Liver (tissue), 9 donors: Measurements from ENCODE around the gene NPHS2. TPM values are rescaled to one million over a fixed set of nuclear protein-coding genes. Genes with fewer than 3 reads are reported as not detected.

ENCODE experiments used
- DNase-seq: peaks from one replicate; pipeline ENCODE4 v3.0.0-alpha.2; 2017; ENCODE audit warnings: low spot score
- H3K27ac ChIP-seq, 2 donors: one replicate each; pipeline ENCODE4 v1.7.0; 2013; ENCODE audit warnings: inconsistent platforms in 2 of 2, low read length in 2 of 2, control low read depth in 1 of 2, low read depth in 1 of 2, mild to moderate bottlenecking in 1 of 2
- H3K27me3 ChIP-seq, 4 donors: one replicate each; pipeline versions ENCODE4 v1.6.1 to v1.7.0; 2013; ENCODE audit warnings: low read length in 3 of 4, inconsistent platforms in 1 of 4, mild to moderate bottlenecking in 1 of 4, moderate library complexity in 1 of 4; ENCODE audit not compliant: control insufficient read depth in 4 of 4, insufficient read depth in 4 of 4
- H3K36me3 ChIP-seq, 4 donors: one replicate each; pipeline versions ENCODE4 v1.6.1 to v1.7.0; 2013; ENCODE audit warnings: low read length in 3 of 4, mild to moderate bottlenecking in 3 of 4, low read depth in 1 of 4, moderate library complexity in 1 of 4; ENCODE audit not compliant: control insufficient read depth in 4 of 4, insufficient read depth in 3 of 4
- H3K4me1 ChIP-seq, 4 donors: one replicate each; pipeline versions ENCODE4 v1.6.1 to v1.7.0; 2013; ENCODE audit warnings: low read length in 3 of 4, mild to moderate bottlenecking in 3 of 4, moderate library complexity in 1 of 4; ENCODE audit not compliant: control insufficient read depth in 4 of 4, insufficient read depth in 4 of 4
- H3K4me3 ChIP-seq, 3 donors: one replicate each; pipeline versions ENCODE4 v1.6.1 to v1.7.0; 2013; ENCODE audit warnings: low read length in 3 of 3, control low read depth in 1 of 3, low read depth in 1 of 3, mild to moderate bottlenecking in 1 of 3
- H3K9ac ChIP-seq, 2 donors: one replicate each; pipeline ENCODE4 v1.7.0; 2013; ENCODE audit warnings: low read length in 2 of 2, mild to moderate bottlenecking in 2 of 2, moderate library complexity in 2 of 2, control low read depth in 1 of 2, low read depth in 1 of 2
- H3K9me3 ChIP-seq, 4 donors: one replicate each; pipeline versions ENCODE4 v1.6.1 to v1.7.0; 2013; ENCODE audit warnings: low read length in 3 of 4; ENCODE audit not compliant: control insufficient read depth in 4 of 4
- EGR1 ChIP-seq, 2 donors: IDR thresholded peaks; 2 replicates each; pipeline ENCODE4 v1.6.1; 2016 to 2018; ENCODE audit warnings: antibody characterized with exemption in 2 of 2, low read depth in 2 of 2
- FOXA2 ChIP-seq: IDR thresholded peaks from 2 replicates; pipeline ENCODE4 v1.6.1; 2016; ENCODE audit warnings: antibody characterized with exemption
- GABPA ChIP-seq, 2 donors: IDR thresholded peaks in 1 of 2; conservative IDR thresholded peaks in 1 of 2; 2 replicates each; pipeline ENCODE4 v1.6.1; 2016; ENCODE audit warnings: antibody characterized with exemption in 2 of 2, mild to moderate bottlenecking in 1 of 2, moderate library complexity in 1 of 2
- HNF4G ChIP-seq: IDR thresholded peaks from 2 replicates; pipeline ENCODE4 v1.6.1; 2016; ENCODE audit warnings: antibody characterized with exemption
- JUND ChIP-seq, 2 donors: IDR thresholded peaks; 2 replicates each; pipeline ENCODE4 v1.6.1; 2016; ENCODE audit warnings: antibody characterized with exemption in 2 of 2
- NR2F2 ChIP-seq: IDR thresholded peaks from 2 replicates; pipeline ENCODE4 v1.6.1; 2016; ENCODE audit warnings: antibody characterized with exemption
- RAD21 ChIP-seq, 2 donors: IDR thresholded peaks; 2 replicates each; pipeline ENCODE4 v1.6.1; 2016; ENCODE audit warnings: antibody characterized with exemption in 2 of 2, mild to moderate bottlenecking in 2 of 2
- WGBS: extraction: QIAGEN DNeasy Blood & Tissue Kit; methylation state at CpG from one replicate; pipeline ENCODE4 v1.1.7; 2013; 5-methylcytosine and 5-hydroxymethylcytosine counted together
- polyA plus RNA-seq, 2 donors: library from polyadenylated mRNA; stranded (reverse) in 1 of 2; unstranded in 1 of 2; fragments of 200-250 nt in 1 of 2; fragments of >200 nt in 1 of 2; fragmentation: Nextera tagmentation in 1 of 2; extraction: Ambion mirVana in 1 of 2; gene quantifications; one replicate each; pipeline versions ENCODE4 v1.2.1 to v1.2.3, GENCODE V29; 2013 to 2015
- total RNA-seq, 2 donors: library from RNA; depleted of rRNA; stranded (reverse); fragments of >200 nt; gene quantifications; one replicate each; pipeline ENCODE4 v1.2.3, GENCODE V29; 2014
- TF ChIP-seq, protein P1 (sequence below): IDR thresholded peaks from 2 replicates; pipeline ENCODE4 v1.6.1; 2016; ENCODE audit warnings: antibody characterized with exemption
- TF ChIP-seq, protein P2 (sequence below): IDR thresholded peaks from 2 replicates; pipeline ENCODE4 v1.6.1; 2016; ENCODE audit warnings: antibody characterized with exemption
- TF ChIP-seq, protein P3 (sequence below): fragments of 150-350 bp; IDR thresholded peaks from 2 replicates; pipeline ENCODE4 v1.5.1; 2017; ENCODE audit warnings: improper control_type of control experiment, low read depth, low read length; ENCODE audit not compliant: missing input control
- donor health status: healthy.
- donor health status: healthy.
- donor health status: healthy.
- donor health status: healthy.
- donor health status: healthy.

Gene NPHS2
- total and polyA plus RNA-seq, 4 donors, result not detected

DNA sequence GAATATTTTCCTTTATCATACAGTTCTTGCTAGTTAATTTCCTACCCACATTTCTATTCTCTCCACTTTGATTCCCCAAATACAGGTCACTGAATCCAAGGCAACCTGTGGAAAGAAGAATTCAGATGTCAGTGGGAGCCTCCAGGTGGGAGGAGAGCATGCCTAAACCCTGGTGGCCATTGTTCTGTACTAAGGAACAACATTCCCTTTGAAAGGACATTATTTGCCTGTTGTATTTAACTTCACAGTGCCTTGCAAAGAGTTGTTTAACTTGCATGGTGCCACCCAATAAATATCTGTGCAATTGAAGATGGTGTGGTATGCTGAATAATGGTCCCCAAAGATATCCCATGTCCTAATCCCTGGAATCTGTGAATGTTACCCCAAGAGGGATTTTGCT, 21.3 kb downstream of the NPHS2 start:
- Histone ChIP-seq H3K9ac (no peak overlapping the region), H3K36me3 (no peaks in the 10 kb centered on the region), H3K27me3 (peaks cover 0 to 2% (median 0%) of the 10 kb centered on the region in 4 donors), H3K4me1 (no peaks in the 10 kb centered on the region), H3K27ac (no peak overlapping the region), H3K4me3 (no peak overlapping the region), H3K9me3 (no peaks in the 10 kb centered on the region)
- no peak for DNase-seq
- TF ChIP-seq JUND (IDR thresholded peaks at IDR 0.05) (no peak), FOXA2 (no peak), RAD21 (IDR thresholded peaks at IDR 0.05) (no peak)
- TF ChIP-seq, protein P1, sequence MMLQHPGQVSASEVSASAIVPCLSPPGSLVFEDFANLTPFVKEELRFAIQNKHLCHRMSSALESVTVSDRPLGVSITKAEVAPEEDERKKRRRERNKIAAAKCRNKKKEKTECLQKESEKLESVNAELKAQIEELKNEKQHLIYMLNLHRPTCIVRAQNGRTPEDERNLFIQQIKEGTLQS, result no peak

DNA sequence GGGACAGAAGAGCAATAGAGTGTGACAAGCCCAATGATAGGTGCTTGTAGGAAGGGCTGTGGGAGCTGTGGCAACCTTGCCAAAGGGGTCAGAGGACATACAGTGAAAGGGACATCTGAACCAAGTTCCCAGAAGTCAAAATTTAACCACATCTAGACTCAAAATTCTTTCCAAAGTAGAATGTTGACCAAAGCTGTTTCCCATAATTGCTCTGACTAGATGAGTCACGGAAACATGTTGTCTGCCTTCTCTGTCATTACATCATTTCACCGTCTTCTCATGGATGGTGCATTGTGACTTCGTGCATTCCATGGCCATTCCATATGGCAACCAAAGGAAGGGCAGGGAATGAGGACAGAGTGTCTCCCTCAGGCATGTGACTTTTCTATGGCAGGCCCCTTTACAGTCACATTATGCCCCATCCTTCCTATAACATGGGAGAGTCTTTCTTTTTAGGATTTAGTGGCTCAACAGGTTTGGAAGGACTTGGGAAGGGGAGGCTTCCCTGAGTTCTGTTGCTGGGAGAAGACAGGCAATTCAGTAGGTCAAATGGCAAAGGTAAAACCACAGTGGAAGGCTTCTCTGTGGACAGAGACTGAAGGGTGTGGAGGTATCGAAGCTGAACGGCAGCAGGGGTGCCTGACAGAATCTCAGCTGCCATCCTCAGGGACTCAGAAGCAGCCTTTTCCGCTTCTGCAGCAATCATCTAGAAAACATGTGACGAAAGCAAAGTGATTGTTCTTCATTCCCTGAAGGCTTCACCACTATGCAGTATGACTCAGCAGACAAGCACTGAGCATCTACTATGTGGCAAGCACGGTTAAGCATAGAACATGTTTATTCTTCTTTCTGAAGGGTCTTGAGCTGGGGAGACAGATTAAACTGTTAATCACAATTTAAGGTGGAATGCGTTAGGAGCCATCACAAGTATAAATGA, 24.7 kb downstream of the NPHS2 start:
- TF ChIP-seq EGR1 (IDR thresholded peaks at IDR 0.05; ENCODE audit: low read depth in 2 of 2) (no peak), HNF4G (no peak)
- TF ChIP-seq, protein P1, result no peak
- TF ChIP-seq, protein P2, sequence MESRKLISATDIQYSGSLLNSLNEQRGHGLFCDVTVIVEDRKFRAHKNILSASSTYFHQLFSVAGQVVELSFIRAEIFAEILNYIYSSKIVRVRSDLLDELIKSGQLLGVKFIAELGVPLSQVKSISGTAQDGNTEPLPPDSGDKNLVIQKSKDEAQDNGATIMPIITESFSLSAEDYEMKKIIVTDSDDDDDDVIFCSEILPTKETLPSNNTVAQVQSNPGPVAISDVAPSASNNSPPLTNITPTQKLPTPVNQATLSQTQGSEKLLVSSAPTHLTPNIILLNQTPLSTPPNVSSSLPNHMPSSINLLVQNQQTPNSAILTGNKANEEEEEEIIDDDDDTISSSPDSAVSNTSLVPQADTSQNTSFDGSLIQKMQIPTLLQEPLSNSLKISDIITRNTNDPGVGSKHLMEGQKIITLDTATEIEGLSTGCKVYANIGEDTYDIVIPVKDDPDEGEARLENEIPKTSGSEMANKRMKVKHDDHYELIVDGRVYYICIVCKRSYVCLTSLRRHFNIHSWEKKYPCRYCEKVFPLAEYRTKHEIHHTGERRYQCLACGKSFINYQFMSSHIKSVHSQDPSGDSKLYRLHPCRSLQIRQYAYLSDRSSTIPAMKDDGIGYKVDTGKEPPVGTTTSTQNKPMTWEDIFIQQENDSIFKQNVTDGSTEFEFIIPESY, result no peak
- TF ChIP-seq, protein P3, sequence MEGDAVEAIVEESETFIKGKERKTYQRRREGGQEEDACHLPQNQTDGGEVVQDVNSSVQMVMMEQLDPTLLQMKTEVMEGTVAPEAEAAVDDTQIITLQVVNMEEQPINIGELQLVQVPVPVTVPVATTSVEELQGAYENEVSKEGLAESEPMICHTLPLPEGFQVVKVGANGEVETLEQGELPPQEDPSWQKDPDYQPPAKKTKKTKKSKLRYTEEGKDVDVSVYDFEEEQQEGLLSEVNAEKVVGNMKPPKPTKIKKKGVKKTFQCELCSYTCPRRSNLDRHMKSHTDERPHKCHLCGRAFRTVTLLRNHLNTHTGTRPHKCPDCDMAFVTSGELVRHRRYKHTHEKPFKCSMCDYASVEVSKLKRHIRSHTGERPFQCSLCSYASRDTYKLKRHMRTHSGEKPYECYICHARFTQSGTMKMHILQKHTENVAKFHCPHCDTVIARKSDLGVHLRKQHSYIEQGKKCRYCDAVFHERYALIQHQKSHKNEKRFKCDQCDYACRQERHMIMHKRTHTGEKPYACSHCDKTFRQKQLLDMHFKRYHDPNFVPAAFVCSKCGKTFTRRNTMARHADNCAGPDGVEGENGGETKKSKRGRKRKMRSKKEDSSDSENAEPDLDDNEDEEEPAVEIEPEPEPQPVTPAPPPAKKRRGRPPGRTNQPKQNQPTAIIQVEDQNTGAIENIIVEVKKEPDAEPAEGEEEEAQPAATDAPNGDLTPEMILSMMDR, result no peak
- Histone ChIP-seq H3K27me3 (peaks cover 0 to 2% (median 0%) of the 10 kb centered on the region in 4 donors), H3K4me3 (no peak overlapping the region), H3K27ac (no peak overlapping the region), H3K4me1 (no peaks in the 10 kb centered on the region), H3K36me3 (no peaks in the 10 kb centered on the region), H3K9me3 (no peaks in the 10 kb centered on the region), H3K9ac (no peak overlapping the region)
- WGBS, result 71% methylated on average over 9 of the region's 9 CpGs
- no peak for DNase-seq

DNA sequence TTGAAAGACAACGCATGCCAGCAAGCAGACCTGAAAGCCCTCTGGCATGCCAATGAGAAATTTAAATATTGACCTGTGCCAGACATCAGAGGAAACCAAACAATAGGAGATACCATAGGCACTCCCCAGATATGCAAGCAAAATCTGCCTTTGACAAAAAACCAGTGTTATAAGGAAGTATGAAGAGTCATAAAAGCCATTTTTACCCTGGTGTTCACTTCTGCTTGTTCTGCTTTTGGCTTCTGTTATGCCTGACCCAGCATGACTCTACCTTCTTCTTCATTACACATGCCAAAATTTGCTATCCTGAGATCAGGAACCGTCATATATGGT, 26.4 kb downstream of the NPHS2 start:
- no peak overlapping the region for H3K4me3 ChIP-seq
- no peaks in the 10 kb centered on the region for H3K9me3 ChIP-seq
- H3K9ac ChIP-seq, result no peak overlapping the region
- no peak overlapping the region for H3K27ac ChIP-seq
- no peak for DNase-seq
- 66% methylated on average over 2 of the region's 2 CpGs for WGBS
- H3K36me3 ChIP-seq, result no peaks in the 10 kb centered on the region
- TF ChIP-seq JUND (IDR thresholded peaks at IDR 0.05) (no peak), GABPA (IDR thresholded peaks at IDR 0.05 in 1 of 2, conservative IDR thresholded peaks at IDR 0.05 in 1 of 2) (no peak), NR2F2 (no peak)
- TF ChIP-seq, protein P2, result no peak
- TF ChIP-seq, protein P3, result no peak
- peaks cover 0 to 2% (median 0%) of the 10 kb centered on the region in 4 donors for H3K27me3 ChIP-seq
- no peaks in the 10 kb centered on the region for H3K4me1 ChIP-seq
